ENCODE measurements around the gene IL20. TPM values are rescaled to one million over a fixed set of nuclear protein-coding genes. Genes with fewer than 3 reads are reported as not detected.

The IL20 gene
- total RNA-seq, 2 experiments from 2014 or later, result not detected

- no peaks in the 10 kb centered on the region for H4K20me1 ChIP-seq (ENCODE audit: insufficient read depth, low read length)
- H3K9me2 ChIP-seq (ENCODE audit: insufficient read depth, low read length), result no peaks in the 10 kb centered on the region
- no peak overlapping the region for H3K27ac ChIP-seq (ENCODE audit: low read depth, low read length, poor library complexity, severe bottlenecking)
- TF ChIP-seq CTCF (conservative IDR thresholded peaks at IDR 0.05; ENCODE audit: low read length) (no peak), EZH2phosphoT487 (IDR thresholded peaks at IDR 0.05; ENCODE audit: borderline replicate concordance, low read depth, low read length) (no peak)
- ChIA-PET POLR2A (no interaction called here), CTCF (ENCODE audit: unreplicated experiment) (no interaction called here)
- DNase-seq (ENCODE audit: low spot score), result no peak
- H3K4me1 ChIP-seq (ENCODE audit: insufficient read depth, low read length, poor library complexity, severe bottlenecking), result no peaks in the 10 kb centered on the region
- BruUV-seq (replicated peaks), result no TSS peak
- H3K36me3 ChIP-seq (ENCODE audit: insufficient read depth, low read length), result no peaks in the 10 kb centered on the region
- H2AFZ ChIP-seq (ENCODE audit: low read length), result no peak overlapping the region
- no peaks in the 10 kb centered on the region for H3K79me2 ChIP-seq (ENCODE audit: insufficient read depth, low read depth, low read length)
- no peak overlapping the region for H3K4me2 ChIP-seq (ENCODE audit: low read length)
- H3K9me3 ChIP-seq (ENCODE audit: low read length), result no peaks in the 10 kb centered on the region
- H3K4me3 ChIP-seq (ENCODE audit: low read depth, low read length, poor library complexity, severe bottlenecking), result no peak overlapping the region
- intact Hi-C loops (cut with micrococcal nuclease; ENCODE audit: unreplicated experiment), result no loop called here
These were observed 18.9 kb upstream of the IL20 start for GRCh38 chr1:206846487-206846886.

GRCh38 chr1:206847337-206847834 lies 18.0 kb upstream of the IL20 start:
- Histone ChIP-seq H3K79me2 (ENCODE audit: insufficient read depth, low read depth, low read length) (no peaks in the 10 kb centered on the region), H4K20me1 (ENCODE audit: insufficient read depth, low read length) (no peaks in the 10 kb centered on the region), H2AFZ (ENCODE audit: low read length) (no peak overlapping the region), H3K9me2 (ENCODE audit: insufficient read depth, low read length) (no peaks in the 10 kb centered on the region), H3K4me2 (ENCODE audit: low read length) (no peak overlapping the region), H3K4me1 (ENCODE audit: insufficient read depth, low read length, poor library complexity, severe bottlenecking) (no peaks in the 10 kb centered on the region), H3K36me3 (ENCODE audit: insufficient read depth, low read length) (no peaks in the 10 kb centered on the region), H3K27ac (ENCODE audit: low read depth, low read length, poor library complexity, severe bottlenecking) (no peak overlapping the region), H3K4me3 (ENCODE audit: low read depth, low read length, poor library complexity, severe bottlenecking) (no peak overlapping the region), H3K9me3 (ENCODE audit: low read length) (no peaks in the 10 kb centered on the region)
- POLR2A ChIA-PET, result interaction anchor here (1.0 kb wide), 1 partner anchor 106 kb away, joined by 3 read pairs; no protein-coding TSS in a partner anchor
- CTCF ChIA-PET (ENCODE audit: unreplicated experiment), result interaction anchor here (0.6 kb wide), 1 partner anchor 69 kb away, joined by 3 read pairs; no protein-coding TSS in a partner anchor
- TF ChIP-seq EZH2phosphoT487 (IDR thresholded peaks at IDR 0.05; ENCODE audit: borderline replicate concordance, low read depth, low read length), result no peak
- no peak for TF ChIP-seq CTCF (conservative IDR thresholded peaks at IDR 0.05; ENCODE audit: low read length)
- no peak for DNase-seq (ENCODE audit: low spot score)
- intact Hi-C loops (cut with micrococcal nuclease; ENCODE audit: unreplicated experiment), result no loop called here
- no TSS peak for BruUV-seq (replicated peaks)

GRCh38 chr1:206847946-206848345 lies 17.5 kb upstream of the IL20 start:
- intact Hi-C loops (cut with micrococcal nuclease; ENCODE audit: unreplicated experiment), result no loop called here

More at GRCh38 chr1:206847946-206848345, 17.5 kb upstream of the IL20 start:
- no peaks in the 10 kb centered on the region for H3K4me1 ChIP-seq (ENCODE audit: insufficient read depth, low read length, poor library complexity, severe bottlenecking)
- no peak overlapping the region for H3K4me2 ChIP-seq (ENCODE audit: low read length)
- DNase-seq (ENCODE audit: low spot score), result no peak
- H3K9me3 ChIP-seq (ENCODE audit: low read length), result no peaks in the 10 kb centered on the region
- H4K20me1 ChIP-seq (ENCODE audit: insufficient read depth, low read length), result no peaks in the 10 kb centered on the region
- no peaks in the 10 kb centered on the region for H3K36me3 ChIP-seq (ENCODE audit: insufficient read depth, low read length)
- H3K79me2 ChIP-seq (ENCODE audit: insufficient read depth, low read depth, low read length), result no peaks in the 10 kb centered on the region
- POLR2A ChIA-PET, result interaction anchor here (1.0 kb wide), 1 partner anchor 106 kb away, joined by 3 read pairs; no protein-coding TSS in a partner anchor
- H3K27ac ChIP-seq (ENCODE audit: low read depth, low read length, poor library complexity, severe bottlenecking), result no peak overlapping the region
- no TSS peak for BruUV-seq (replicated peaks)
- no peak overlapping the region for H2AFZ ChIP-seq (ENCODE audit: low read length)
- H3K9me2 ChIP-seq (ENCODE audit: insufficient read depth, low read length), result no peaks in the 10 kb centered on the region
- H3K4me3 ChIP-seq (ENCODE audit: low read depth, low read length, poor library complexity, severe bottlenecking), result no peak overlapping the region
- CTCF ChIA-PET (ENCODE audit: unreplicated experiment), result no interaction called here
- no peak for TF ChIP-seq CTCF (conservative IDR thresholded peaks at IDR 0.05; ENCODE audit: low read length)
- no peak for TF ChIP-seq EZH2phosphoT487 (IDR thresholded peaks at IDR 0.05; ENCODE audit: borderline replicate concordance, low read depth, low read length)

Measured in OCI-LY7 (cell line).